Mononuclear cell (primary cell): ENCODE measurements around the gene SLIT3. TPM values are rescaled to one million over a fixed set of nuclear protein-coding genes. Genes with fewer than 3 reads are reported as not detected.

Source experiments
- H3K27me3 ChIP-seq: 2 replicates; pipeline ENCODE4 v1.6.0; 2011; ENCODE audit warnings: low read length, control low read depth; ENCODE audit not compliant: insufficient read depth
- H3K4me1 ChIP-seq: 2 replicates; pipeline ENCODE4 v1.5.1; 2011; ENCODE audit warnings: mild to moderate bottlenecking, low read length, control low read depth; ENCODE audit not compliant: insufficient read depth
- H3K4me3 ChIP-seq: 2 replicates; pipeline ENCODE4 v1.5.1; 2011; ENCODE audit warnings: mild to moderate bottlenecking, low read length, moderate library complexity
- H3K9me3 ChIP-seq: 2 replicates; pipeline ENCODE4 v1.5.1; 2011; ENCODE audit warnings: low read depth, mild to moderate bottlenecking, control low read depth, low read length
- total RNA-seq: library from RNA; depleted of rRNA; stranded (reverse); fragments of >200 nt; gene quantifications from one replicate; pipeline ENCODE4 v1.2.3, GENCODE V29; 2012

SLIT3 gene
- total RNA-seq, 1 donor = 0.10 TPM

DNA sequence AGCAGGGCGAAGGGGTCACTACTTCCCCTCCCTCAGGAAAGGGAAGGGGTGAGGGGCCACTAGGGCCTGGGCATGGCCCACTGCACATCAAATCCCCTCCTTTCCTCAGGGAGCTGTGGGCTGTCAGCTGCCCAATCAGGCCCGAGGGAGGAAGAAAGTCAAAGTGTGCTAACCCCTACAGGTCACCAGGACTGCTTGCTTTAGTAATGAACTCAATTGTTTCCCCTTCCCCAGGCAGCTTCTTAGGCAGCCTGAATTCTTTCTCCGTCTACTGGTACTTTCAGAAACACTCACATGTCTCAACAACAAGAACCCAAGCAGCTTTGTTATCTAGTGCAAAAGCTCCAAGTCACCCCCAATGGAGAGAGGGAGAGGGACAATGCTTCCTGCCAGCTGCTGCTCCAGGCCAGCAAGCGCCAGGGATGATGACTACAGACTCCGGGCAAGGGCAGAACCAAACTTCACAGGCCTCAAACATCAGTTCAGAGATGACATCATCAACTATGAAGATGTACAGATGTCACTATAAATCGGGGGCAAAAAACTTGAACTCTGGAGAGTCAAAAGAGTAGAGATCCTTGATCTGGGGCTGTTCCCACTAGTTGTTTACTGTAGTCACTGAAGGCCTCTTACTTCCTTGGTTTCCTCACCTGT is 100.7 kb downstream of the SLIT3 start:
- no peaks in the 10 kb centered on the region for H3K27me3 ChIP-seq
- no peaks in the 10 kb centered on the region for H3K4me1 ChIP-seq
- no peak overlapping the region for H3K4me3 ChIP-seq
- H3K9me3 ChIP-seq = no peaks in the 10 kb centered on the region

DNA sequence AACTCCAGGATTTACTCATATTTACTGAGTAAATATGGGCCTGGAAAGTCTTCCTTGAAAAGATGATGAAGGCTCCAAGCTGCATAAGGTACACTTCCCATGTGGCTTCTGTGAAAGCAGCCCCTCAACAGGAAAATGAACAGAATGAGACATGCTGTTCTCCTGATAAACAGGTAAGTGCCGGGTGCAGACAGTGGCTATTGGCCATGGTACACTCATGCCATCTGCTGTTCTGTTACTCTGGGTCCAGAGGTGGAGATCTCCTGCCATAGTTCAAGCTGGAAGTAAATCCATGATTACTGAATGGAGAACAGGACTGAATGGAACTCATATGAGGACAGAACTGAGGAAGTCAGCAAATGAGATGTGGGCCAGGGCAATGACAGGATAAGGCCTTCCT is 103.6 kb downstream of the SLIT3 start:
- Histone ChIP-seq H3K4me3 (no peak overlapping the region), H3K9me3 (no peaks in the 10 kb centered on the region), H3K27me3 (no peaks in the 10 kb centered on the region), H3K4me1 (no peaks in the 10 kb centered on the region)

DNA sequence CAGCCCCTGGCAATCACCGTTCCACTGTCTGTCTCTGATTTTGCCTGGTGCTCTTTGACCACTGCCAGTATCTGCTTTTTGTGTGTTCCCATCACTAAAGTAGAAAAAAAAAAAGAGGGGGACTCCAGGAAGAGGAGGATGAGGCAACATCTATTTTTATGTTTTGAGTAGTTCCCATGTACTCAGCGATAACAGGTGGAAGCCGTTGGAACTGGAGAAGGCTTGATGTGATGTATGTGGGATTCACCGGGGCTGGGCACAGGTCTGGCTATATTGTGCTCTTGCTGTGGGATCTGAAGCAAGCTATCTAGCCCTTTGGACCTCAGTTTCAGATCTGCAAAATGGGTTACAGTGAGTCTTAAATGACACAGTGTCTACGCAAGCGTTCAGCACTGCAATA is 104.9 kb downstream of the SLIT3 start:
- Histone ChIP-seq H3K27me3 (no peaks in the 10 kb centered on the region), H3K4me1 (no peaks in the 10 kb centered on the region), H3K9me3 (no peaks in the 10 kb centered on the region), H3K4me3 (no peak overlapping the region)

DNA sequence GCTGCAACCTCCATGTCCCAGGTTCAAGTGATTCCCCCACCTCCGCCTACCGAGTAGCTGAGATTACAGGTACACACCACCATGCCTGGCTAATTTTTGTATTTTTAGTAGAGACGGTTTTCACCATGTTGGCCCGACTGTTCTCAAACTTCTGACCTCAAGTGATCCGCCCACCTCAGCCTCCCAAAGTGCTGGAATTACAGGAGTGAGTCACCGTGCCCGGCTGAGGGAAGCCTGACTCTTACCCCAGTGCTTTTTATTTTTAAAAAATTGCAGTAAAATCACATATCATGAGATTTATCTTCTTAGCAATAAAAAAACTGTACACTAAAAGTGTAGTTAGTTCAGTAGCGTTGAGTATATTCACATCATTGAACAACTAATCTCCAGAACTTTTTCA is 105.3 kb downstream of the SLIT3 start:
- Histone ChIP-seq H3K4me3 (no peak overlapping the region), H3K27me3 (no peaks in the 10 kb centered on the region), H3K4me1 (no peaks in the 10 kb centered on the region), H3K9me3 (no peaks in the 10 kb centered on the region)

DNA sequence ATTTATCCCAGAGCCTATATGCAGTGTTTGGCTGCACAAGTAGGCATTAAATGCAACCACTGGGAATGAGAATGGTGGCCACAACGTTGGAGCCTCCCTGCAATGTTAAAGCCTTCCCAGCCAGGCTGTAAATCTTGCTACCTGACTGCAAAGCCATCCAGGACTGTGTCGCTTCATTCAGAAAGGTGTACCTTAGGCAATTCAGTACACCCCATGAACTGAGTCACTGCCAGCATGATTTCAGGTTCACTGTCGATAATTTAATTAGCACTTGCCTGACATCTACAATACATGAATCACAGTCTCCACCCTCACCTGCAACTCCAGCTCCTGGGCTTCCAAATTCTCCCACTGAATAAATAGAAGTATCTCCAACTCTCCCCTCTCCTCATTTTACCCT is 108.4 kb downstream of the SLIT3 start:
- Histone ChIP-seq H3K9me3 (no peaks in the 10 kb centered on the region), H3K4me1 (no peaks in the 10 kb centered on the region), H3K27me3 (no peaks in the 10 kb centered on the region), H3K4me3 (no peak overlapping the region)

DNA sequence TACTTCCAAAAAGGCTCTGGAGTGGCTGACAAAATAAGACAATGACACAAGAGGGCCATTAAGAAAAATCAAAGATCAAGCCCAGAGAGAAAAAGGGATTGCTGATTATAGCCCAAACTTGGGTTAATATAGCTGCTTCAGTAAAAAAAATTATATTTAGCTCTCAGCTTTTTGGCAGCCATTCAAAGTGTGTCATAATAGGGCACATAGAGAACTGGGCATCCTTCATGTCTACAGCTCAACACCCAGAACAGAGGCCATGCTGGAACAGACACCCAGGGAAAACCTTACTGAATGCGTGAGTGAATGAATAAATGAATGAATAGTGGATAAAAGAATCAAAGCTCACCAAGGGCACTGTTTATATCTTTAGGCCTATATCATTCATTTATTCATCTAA is 110.1 kb downstream of the SLIT3 start:
- Histone ChIP-seq H3K4me3 (no peak overlapping the region), H3K4me1 (no peaks in the 10 kb centered on the region), H3K9me3 (no peaks in the 10 kb centered on the region), H3K27me3 (no peaks in the 10 kb centered on the region)

DNA sequence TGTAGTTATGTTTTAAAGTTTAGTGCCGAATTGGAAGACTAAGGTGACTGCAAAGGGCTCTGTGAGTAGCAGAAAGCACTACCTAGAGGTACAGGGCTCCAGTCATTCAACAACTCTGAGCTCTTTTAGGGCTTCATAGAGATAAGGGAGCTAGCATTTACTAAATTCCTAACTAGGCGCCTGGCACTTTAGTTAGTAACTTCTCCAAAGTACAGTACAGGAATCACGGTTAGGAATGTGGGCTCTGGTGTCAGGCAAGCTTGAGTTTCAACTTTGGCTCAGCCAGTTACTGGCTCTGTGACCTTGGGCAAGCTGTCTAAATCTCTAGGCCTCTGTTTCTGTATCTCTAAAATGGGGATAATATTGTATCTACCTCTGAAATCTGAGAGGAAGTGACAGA is 115.3 kb downstream of the SLIT3 start:
- Histone ChIP-seq H3K4me1 (no peaks in the 10 kb centered on the region), H3K4me3 (no peak overlapping the region), H3K9me3 (no peaks in the 10 kb centered on the region), H3K27me3 (no peaks in the 10 kb centered on the region)

DNA sequence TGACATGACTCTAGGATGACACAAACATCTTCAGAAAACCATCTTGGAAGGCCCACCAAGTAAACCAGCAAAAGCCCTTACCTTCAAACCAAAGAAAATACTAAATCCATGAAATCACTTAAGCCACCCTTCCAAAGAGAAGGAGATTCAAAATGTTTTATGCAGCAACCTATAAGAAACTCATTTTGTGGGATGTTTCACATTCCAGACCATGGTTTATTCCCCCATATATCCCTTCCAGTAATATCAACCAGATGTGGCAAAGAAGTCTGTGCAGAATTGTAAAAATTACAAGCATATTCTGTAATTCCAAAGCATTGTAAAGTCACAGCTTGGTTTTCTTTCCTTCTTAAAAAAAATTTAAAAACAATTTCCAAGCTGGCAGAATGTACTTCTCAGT is 117.4 kb downstream of the SLIT3 start:
- Histone ChIP-seq H3K4me1 (no peaks in the 10 kb centered on the region), H3K4me3 (no peak overlapping the region), H3K27me3 (no peaks in the 10 kb centered on the region), H3K9me3 (no peaks in the 10 kb centered on the region)

DNA sequence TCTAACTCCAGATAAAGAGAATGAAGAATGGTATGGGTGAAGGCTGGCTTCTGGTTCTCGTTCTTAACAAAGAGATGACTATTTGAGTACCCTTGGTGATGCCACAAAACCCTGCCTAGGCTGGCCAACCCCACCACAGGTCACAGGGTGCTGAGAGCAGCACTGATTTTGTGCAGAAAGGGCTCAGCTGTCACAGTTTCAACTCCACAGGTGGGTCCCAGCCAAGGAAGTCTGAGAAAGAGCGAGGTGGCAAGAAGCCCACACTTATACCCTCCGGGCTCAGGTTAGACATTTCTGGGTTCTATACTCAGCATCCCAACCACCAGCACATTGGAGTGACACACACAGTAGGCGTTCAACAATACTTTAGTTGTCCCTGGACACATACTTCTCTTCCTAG is 118.1 kb downstream of the SLIT3 start:
- no peak overlapping the region for H3K4me3 ChIP-seq
- H3K27me3 ChIP-seq = no peaks in the 10 kb centered on the region
- no peaks in the 10 kb centered on the region for H3K9me3 ChIP-seq
- no peaks in the 10 kb centered on the region for H3K4me1 ChIP-seq

DNA sequence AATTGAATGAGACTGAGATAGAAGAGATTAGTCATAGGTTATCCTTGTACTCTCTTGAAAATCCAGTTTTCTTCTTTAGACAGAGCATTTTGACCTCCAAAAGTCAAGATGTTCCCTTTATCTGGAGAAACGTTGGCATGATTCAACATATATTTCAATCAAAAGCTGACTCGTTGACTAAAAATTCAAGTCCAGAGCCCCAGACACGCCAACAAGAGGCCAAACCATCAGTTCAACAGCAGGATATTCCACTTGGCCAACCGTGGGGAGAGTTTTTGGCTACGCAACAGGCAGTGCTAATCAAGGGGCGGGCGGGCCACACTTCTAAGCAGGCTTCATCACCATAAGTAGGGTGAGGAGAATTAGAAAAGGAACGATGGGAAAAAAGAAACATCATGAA is 119.1 kb downstream of the SLIT3 start:
- no peaks in the 10 kb centered on the region for H3K9me3 ChIP-seq
- no peak overlapping the region for H3K4me3 ChIP-seq
- H3K27me3 ChIP-seq = no peaks in the 10 kb centered on the region
- H3K4me1 ChIP-seq = no peaks in the 10 kb centered on the region

DNA sequence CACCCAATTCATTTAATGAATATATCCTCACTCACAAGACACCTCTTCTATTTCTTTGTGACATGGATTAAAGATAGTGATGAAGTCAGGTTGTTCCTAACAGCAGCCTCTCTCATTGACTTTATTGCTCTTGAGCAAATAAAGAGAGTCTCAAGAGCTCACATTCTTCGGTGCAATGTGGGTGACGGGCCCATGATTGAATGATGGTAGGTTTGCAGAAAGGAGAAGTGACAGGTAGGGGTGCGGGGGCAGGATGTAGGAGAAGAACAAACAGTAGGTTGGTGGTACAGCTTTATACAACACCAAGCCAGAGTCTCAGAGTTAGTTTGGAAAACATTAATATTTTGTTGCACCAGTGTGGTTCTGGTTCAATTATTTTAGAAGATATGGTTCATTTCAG is 122.2 kb downstream of the SLIT3 start:
- no peak overlapping the region for H3K4me3 ChIP-seq
- H3K9me3 ChIP-seq = no peaks in the 10 kb centered on the region
- no peaks in the 10 kb centered on the region for H3K27me3 ChIP-seq
- no peaks in the 10 kb centered on the region for H3K4me1 ChIP-seq

DNA sequence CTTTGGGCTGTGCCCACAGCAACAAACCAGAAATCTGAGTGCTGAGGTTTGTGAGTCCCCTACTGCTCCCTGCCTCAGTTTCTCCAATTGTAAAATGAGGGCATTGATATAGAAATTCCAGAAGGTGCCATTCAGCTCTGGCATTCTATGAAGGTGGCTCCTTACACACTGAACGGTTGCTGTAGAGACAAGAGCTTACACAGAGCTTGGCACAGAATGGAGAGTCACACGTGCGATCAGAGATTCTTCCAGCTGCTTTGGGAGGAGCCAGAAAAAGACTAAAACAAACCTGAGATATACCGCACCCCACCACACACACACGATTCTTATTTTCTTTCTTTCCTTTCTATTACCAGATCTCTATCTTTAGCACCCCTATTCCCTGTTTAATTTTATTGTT is 122.7 kb downstream of the SLIT3 start:
- H3K4me1 ChIP-seq = no peaks in the 10 kb centered on the region
- H3K4me3 ChIP-seq = no peak overlapping the region
- no peaks in the 10 kb centered on the region for H3K9me3 ChIP-seq
- H3K27me3 ChIP-seq = no peaks in the 10 kb centered on the region

DNA sequence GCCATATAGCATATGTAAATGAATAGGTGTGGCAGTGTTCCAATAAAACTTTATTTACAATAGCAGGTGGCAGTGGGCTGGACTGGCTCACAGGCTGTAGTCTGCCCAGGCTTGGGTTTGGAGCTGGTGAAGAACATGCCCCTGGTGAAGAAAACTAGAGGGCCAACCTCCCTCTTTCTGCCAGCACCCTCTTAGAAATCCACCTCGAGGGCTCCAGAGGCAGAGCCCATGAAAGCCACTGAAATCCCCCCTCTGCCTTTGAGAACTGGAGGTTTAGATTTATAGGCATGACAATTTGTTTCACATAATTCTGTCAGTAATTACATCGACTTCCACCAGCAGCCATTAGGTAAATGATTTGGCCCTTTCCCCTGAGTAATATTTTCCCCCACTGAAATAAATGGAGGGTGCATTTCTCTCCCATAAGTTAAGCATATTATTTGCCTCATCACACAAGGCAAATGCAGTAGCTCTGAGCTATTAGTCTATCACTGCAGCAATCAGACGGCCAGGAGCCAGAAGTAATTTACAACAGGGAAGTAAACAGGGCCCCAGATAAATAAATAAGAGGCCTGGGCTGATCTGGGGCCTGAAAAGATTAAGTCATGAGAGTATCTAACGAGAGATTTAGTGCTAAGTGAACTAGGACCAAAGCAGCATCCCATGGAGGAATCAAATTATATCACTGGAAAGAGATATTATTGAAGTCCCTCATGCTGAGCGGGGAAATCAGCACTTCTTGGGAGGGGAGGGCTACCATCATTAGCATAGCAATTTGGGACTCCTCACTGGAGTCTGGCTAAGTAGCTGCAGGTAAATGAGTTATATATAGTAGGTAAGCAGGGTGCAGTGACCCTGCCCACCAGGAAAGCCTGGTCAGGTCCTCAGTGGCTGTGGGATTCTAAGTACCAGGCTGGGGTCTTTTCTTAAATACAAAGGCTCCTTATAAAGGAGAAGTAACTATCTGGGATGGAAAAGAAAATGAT is 123.9 kb downstream of the SLIT3 start:
- no peaks in the 10 kb centered on the region for H3K4me1 ChIP-seq
- H3K27me3 ChIP-seq = no peaks in the 10 kb centered on the region
- no peak overlapping the region for H3K4me3 ChIP-seq
- no peaks in the 10 kb centered on the region for H3K9me3 ChIP-seq

DNA sequence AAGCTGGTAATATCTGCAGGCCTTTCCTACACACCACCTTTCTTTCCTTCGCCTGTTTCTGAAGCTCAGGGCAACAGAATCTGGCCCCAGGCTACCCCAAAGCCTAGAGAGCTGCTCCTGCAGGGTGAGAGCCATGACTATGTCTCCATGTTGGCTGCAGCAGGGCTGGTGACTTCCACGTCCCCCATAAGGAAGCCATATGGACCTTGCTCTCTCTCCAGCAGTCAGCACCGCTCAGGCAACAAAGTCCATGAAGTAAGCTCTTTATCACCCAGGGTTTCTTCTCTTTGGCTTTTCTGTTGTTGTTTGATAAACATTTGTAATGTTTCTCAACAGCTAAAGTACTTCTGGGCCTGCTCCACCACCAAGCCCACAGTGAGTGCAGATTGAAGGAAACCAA is 125.2 kb downstream of the SLIT3 start:
- H3K4me1 ChIP-seq = no peaks in the 10 kb centered on the region
- H3K9me3 ChIP-seq = no peaks in the 10 kb centered on the region
- H3K27me3 ChIP-seq = no peaks in the 10 kb centered on the region
- no peak overlapping the region for H3K4me3 ChIP-seq

DNA sequence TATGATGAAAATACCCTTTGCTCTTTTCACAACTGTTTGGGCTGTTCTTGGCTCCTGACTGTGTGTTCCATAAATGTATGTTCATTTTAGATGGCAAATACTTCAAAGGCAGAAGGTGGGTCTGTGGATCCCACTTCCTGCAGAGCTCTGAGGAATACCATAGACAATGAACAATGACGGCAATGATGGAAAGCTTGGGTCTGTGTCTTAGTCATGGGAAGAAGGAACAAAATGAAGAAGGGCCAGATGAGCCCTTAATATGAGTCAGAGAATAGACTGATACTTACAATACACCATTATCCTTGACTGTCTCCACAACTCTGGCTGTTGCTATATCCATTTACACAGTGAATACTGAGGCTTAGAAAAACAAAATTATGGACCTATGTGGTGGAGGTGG is 126.0 kb downstream of the SLIT3 start:
- H3K4me1 ChIP-seq = no peaks in the 10 kb centered on the region
- no peaks in the 10 kb centered on the region for H3K27me3 ChIP-seq
- H3K9me3 ChIP-seq = no peaks in the 10 kb centered on the region

DNA sequence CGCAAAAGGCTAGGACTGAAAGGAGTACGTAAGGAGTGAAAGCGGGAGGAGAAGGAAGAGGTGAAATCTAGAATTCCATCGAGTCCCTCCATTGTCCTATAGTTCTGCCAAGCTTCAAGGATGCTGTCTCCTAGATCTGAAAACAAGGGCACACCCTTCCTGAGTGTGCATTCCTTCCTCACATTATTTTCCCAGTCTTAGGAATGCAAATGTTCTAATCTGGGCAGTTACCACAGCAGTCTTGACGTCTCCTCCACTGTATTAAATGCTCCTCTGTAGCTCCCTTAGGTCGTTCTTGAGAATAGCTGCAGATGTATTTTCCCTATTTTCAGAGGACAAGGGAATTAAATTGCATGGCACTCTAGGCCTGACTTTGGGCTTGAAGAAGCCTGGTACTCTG is 127.6 kb downstream of the SLIT3 start:
- H3K4me3 ChIP-seq = no peak overlapping the region
- H3K4me1 ChIP-seq = no peaks in the 10 kb centered on the region
- H3K9me3 ChIP-seq = no peaks in the 10 kb centered on the region
- no peaks in the 10 kb centered on the region for H3K27me3 ChIP-seq

More for the DNA sequence above, 126.0 kb downstream of the SLIT3 start:
- no peak overlapping the region for H3K4me3 ChIP-seq
